HG02981 (cell line): ENCODE results near the gene SLC10A1.
"Not testable (repeated sequence)": the region's sequence is repeated elsewhere in the genome, so short reads cannot be mapped to it uniquely, and the experiment has no call there.

Experiments used
- ATAC-seq: cut with Tn5 transposase; IDR thresholded peaks from one replicate; pipeline ENCODE4 v1.9.1; 2021; ENCODE audit warnings: mild to moderate bottlenecking, moderate library complexity; ENCODE audit not compliant: unreplicated experiment

SLC10A1 gene

GRCh38 chr14:69796797-69797500, at the start of gene SLC10A1:
Gene SLC10A1 (minus strand): TSS chr14:69797241. CDS start chr14:69797155, 86 bp downstream.
- ATAC-seq = no peak

- ATAC-seq = no peak
Measured at GRCh38 chr14:69845787-69846186, 48.7 kb upstream of the SLC10A1 start.

- no peak for ATAC-seq
Measured at GRCh38 chr14:69845050-69845581, 48.1 kb upstream of the SLC10A1 start.

- ATAC-seq = no peak
Measured at GRCh38 chr14:69844171-69844570, 47.1 kb upstream of the SLC10A1 start.

- ATAC-seq = no peak
Measured at GRCh38 chr14:69842686-69843420, 45.8 kb upstream of the SLC10A1 start.

- ATAC-seq = no peak
Measured at GRCh38 chr14:69841656-69842055, 44.6 kb upstream of the SLC10A1 start.

GRCh38 chr14:69839661-69840060, 42.6 kb upstream of the SLC10A1 start:
- ATAC-seq = no peak

GRCh38 chr14:69838881-69839416, 41.9 kb upstream of the SLC10A1 start:
- no peak for ATAC-seq

GRCh38 chr14:69828879-69829278, 31.8 kb upstream of the SLC10A1 start:
- ATAC-seq = no peak

GRCh38 chr14:69828354-69828753, 31.3 kb upstream of the SLC10A1 start:
- ATAC-seq = no peak

GRCh38 chr14:69827560-69827959, 30.5 kb upstream of the SLC10A1 start:
- no peak for ATAC-seq

GRCh38 chr14:69822456-69822855, 25.4 kb upstream of the SLC10A1 start:
- no peak for ATAC-seq

- ATAC-seq = no peak
Measured at GRCh38 chr14:69820991-69821390, 23.9 kb upstream of the SLC10A1 start.

GRCh38 chr14:69819607-69820006, 22.6 kb upstream of the SLC10A1 start:
- ATAC-seq = no peak

- no peak for ATAC-seq
Measured at GRCh38 chr14:69818758-69819191, 21.7 kb upstream of the SLC10A1 start.

GRCh38 chr14:69816216-69816615, 19.2 kb upstream of the SLC10A1 start:
- ATAC-seq = no peak

- no peak for ATAC-seq
Measured at GRCh38 chr14:69815556-69815955, 18.5 kb upstream of the SLC10A1 start.

- no peak for ATAC-seq
Measured at GRCh38 chr14:69814397-69814796, 17.4 kb upstream of the SLC10A1 start.

- ATAC-seq = not testable (repeated sequence)
Measured at GRCh38 chr14:69813346-69813745, 16.3 kb upstream of the SLC10A1 start.

- ATAC-seq = no peak
Measured at GRCh38 chr14:69812711-69813110, 15.7 kb upstream of the SLC10A1 start.

- no peak for ATAC-seq
Measured at GRCh38 chr14:69811868-69812252, 14.8 kb upstream of the SLC10A1 start.
